OCI-M2 (cell line): ENCODE measurements around the gene SRR.

Source experiments
- DNase-seq: peaks from one replicate; lab custom pipeline; 2025; ENCODE audit not compliant: unreplicated experiment; lab: John Stamatoyannopoulos, UW

Gene SRR

GRCh38 chr17:2369551-2370210 is 65.9 kb downstream of the SRR start:
- DNase-seq: no peak

DNA sequence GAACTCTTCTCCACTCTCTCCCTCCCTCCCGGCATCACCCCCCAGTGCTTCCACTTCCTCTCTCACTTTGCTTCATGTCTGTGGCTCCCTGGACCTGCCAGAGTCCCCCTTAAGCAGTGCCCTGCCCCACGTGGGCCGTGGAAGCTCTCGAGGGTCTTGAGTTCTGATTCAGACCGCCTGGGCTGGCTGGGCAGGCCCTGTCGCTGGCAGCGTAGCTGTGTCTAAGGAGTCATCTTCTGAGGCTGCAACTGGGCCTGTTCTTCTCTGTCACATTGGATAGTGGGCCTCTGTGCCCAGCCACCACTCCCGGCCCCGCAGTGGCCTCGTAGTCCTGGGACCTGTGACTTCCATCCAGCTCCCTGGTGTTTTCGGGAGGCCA is 66.5 kb downstream of the SRR start:
- no peak for DNase-seq

GRCh38 chr17:2371183-2372130 is 67.7 kb downstream of the SRR start:
- no peak for DNase-seq

DNA sequence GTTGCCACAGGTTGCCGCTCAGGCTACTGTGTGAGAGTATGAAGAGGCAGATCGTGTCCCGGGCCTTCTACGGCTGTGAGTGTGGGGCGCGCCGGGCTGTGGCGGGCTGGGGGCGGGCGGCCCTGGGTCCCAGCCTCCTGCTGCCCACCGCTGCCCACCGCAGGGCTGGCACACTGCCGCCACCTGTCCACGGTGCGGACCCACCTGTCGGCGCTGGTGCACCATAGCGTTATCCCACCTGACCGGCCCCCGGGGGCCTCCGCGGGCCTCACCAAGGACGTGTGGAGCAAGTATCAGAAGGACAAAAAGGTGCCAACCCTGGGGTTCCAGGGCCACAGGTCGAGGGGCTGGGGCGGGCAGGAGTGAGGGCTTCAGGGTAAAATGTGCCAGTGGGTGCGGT is 68.4 kb downstream of the SRR start:
- no peak for DNase-seq

GRCh38 chr17:2372681-2373080 is 68.9 kb downstream of the SRR start:
- no peak for DNase-seq

DNA sequence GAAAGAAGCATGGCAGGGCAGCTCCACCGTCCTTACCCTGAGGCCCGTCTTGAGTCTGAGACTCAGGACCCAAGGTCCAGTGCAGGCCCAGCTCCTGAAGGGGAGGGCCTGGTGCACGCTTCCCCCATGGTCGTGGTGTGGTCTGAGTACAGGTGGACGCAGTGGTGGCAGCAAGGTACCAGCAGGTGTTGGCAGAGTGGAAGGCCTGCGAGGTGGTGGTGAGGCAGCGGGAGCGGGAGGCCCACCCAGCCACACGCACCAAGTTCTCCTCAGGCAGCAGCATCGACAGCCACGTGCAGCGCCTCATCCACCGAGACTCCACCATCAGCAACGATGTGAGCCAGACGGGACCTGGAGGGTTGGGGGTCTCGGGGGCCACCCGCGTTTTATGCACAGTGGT is 69.4 kb downstream of the SRR start:
- no peak for DNase-seq
